ENCODE data around the gene DCANP1. TPM values are rescaled to one million over a fixed set of nuclear protein-coding genes. Genes with fewer than 3 reads are reported as not detected.

The DCANP1 gene
- polyA plus RNA-seq, 10 donors, result 0.08 to 0.23 (median 0.13) TPM; not detected in 6

Other genes with a start within 250 kb of the DCANP1 start
- 100 to 1,000 TPM in 6 of 10 donors, 10 to 100 TPM in 4; 82.9 to 117 (median 101) TPM for gene MACROH2A1, start 48.1 kb downstream of the DCANP1 start, polyA plus RNA-seq (ENCODE audit: insufficient read length in 10 of 10)
- under 1 TPM; 0.05 to 0.33 (median 0.17) TPM for gene TIFAB, start 5.0 kb upstream of the DCANP1 start, polyA plus RNA-seq (ENCODE audit: insufficient read length in 10 of 10)
- not detected for gene NEUROG1, start 88.6 kb upstream of the DCANP1 start, polyA plus RNA-seq (ENCODE audit: insufficient read length in 10 of 10)
- 100 to 1,000 TPM in 2 of 10 donors, 10 to 100 TPM in 8; 21.1 to 310 (median 36.2) TPM for gene CXCL14, start 131.6 kb upstream of the DCANP1 start, polyA plus RNA-seq (ENCODE audit: insufficient read length in 10 of 10)

Measured in muscle of back (tissue), 10 donors.